ENCODE results near the gene DENND2C. TPM values are rescaled to one million over a fixed set of nuclear protein-coding genes. Genes with fewer than 3 reads are reported as not detected.

Gene DENND2C
- total RNA-seq, 1 experiment from 2014 or later, result not detected

DNA sequence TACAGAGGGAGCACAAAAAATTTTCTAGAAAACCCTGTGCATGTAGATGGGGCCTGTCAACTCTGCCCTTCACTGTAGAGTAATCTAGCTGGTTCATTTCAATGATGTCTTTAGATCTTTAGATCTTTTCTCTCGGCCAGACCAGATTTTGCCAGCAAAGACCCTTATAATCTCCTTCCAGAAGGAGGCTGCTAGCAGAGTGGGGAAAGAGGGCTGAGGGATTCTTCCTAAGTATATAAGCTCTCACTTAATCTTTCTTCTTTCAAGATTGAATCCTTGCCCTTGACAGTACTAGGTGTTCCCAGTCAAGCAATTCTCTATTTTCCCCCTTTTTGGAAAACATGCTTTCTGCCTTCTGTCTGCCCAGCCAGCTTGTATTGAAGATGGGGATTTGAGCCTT lies 122.8 kb downstream of the DENND2C start:
- no peak for DNase-seq (ENCODE audit: low spot score)

DNA sequence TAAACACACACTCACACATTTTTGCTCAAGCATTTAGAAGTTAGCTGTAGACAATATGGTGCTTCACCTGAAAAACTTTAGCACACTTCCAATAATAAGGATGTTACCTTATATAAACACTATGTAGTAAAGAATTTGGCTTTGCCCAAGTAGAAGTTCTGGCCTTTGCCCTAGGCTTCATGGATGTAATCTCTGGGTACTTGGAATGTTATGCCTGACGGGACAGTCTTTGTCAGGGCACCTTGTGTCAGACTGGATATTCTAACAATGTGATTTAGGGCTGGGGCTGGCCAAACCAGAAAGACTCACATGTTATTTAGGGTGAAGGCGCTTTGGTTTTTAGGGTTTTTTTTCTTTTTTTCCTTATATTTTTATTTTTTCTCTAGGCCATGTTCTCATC lies 124.1 kb downstream of the DENND2C start:
- no peak for DNase-seq (ENCODE audit: low spot score)

DNA sequence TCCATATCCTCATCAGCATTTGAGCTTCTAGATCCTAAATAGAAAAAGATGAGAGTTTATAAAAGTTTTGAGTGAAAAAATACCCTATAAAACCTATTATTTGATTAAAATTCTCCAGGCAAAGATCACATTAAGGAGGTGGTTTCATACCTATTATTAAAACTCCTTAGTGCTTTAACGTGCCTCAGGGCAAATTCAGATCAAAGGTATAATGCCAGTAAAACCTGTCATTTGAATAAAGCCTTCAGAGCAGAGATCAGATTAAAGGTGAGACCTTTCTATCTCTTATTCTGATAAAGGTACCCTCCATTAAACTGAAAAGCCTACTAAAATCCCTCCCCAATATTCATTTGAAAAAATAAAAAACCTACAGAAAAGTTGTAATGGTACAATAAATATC lies 124.5 kb downstream of the DENND2C start:
- DNase-seq (ENCODE audit: low spot score), result no peak

GRCh38 chr1:114540821-114541220 lies 129.0 kb downstream of the DENND2C start:
- DNase-seq (ENCODE audit: low spot score), result peak; percentile 50

GRCh38 chr1:114540272-114540671 lies 129.6 kb downstream of the DENND2C start:
- peak; percentile 71 for DNase-seq (ENCODE audit: low spot score)

DNA sequence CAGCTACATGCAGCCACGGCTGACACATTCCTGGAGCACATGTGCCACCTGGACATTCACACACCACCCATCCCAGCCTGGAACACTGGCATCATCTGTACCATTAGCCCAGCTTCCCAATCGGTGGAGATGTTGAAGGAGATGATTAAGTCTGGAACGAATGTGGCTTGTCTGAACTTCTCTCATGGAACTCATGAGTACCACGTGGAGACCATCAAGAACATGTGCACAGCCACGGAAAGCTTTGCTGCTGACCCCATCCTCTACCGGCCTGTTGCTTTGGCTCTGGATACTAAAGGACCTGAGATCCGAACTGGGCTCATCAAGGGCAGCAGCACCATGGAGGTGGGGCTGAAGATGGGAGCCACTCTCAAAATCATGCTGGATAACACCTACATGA lies 133.8 kb downstream of the DENND2C start:
- DNase-seq (ENCODE audit: low spot score), result no peak

GRCh38 chr1:114535401-114535800 lies 134.4 kb downstream of the DENND2C start:
- DNase-seq (ENCODE audit: low spot score), result no peak

Small RNAs within 50 kb of the gene (small RNA-seq; reads per million reads assigned to genes)
- not detected for gene RN7SL432P

Other genes starting within 250 kb of the DENND2C start
- 32.9 and 33.3 TPM in 2 replicates for gene TRIM33, start 158.8 kb downstream of the DENND2C start, total RNA-seq (2014; rRNA removed; shearing (Covaris generic))
- 18.6 and 19.4 TPM in 2 replicates for gene BCAS2, start 88.4 kb downstream of the DENND2C start, total RNA-seq (2014; rRNA removed; shearing (Covaris generic))
- gene AMPD1, start 25.5 kb upstream of the DENND2C start, total RNA-seq (2014; rRNA removed; shearing (Covaris generic)), result not detected in 2 replicates
- gene NRAS, start 46.7 kb upstream of the DENND2C start, total RNA-seq (2014; rRNA removed; shearing (Covaris generic)), result 20.9 and 22.6 TPM in 2 replicates
- 196 and 200 TPM in 2 replicates for gene CSDE1, start 87.9 kb upstream of the DENND2C start, total RNA-seq (2014; rRNA removed; shearing (Covaris generic))
- gene SIKE1, start 110.6 kb upstream of the DENND2C start, total RNA-seq (2014; rRNA removed; shearing (Covaris generic)), result 77.9 and 106 TPM in 2 replicates
- not detected in 2 replicates for gene SYCP1, start 184.8 kb upstream of the DENND2C start, total RNA-seq (2014; rRNA removed; shearing (Covaris generic))

All from HT-29 (cell line).